ENCODE measurements around the gene DNAH14. TPM values are rescaled to one million over a fixed set of nuclear protein-coding genes. Genes with fewer than 3 reads are reported as not detected.

The DNAH14 gene
- total and polyA plus RNA-seq, 2 of the 4 experiments (the other 2 are of a cell fraction): 2.7 to 3.6 TPM

GRCh38 chr1:225409051-225409450, 479.6 kb downstream of the DNAH14 start:
- no peak overlapping the region for H2AK5ac ChIP-seq (ENCODE audit: low read depth, low read length)
- no peaks in the 10 kb centered on the region for H3K27me3 ChIP-seq (ENCODE audit: control insufficient read depth, insufficient read depth, low read length)
- no peak for TF ChIP-seq USF2 (IDR thresholded peaks at IDR 0.05; ENCODE audit: low read depth, low read length)
- ChIA-PET CTCF (interaction anchor here (0.7 kb wide), 1 partner anchor 523 kb away, joined by 3 read pairs; no protein-coding TSS in a partner anchor), POLR2A (ENCODE audit: unreplicated experiment) (no interaction called here)
- no peak overlapping the region for H2BK120ac ChIP-seq (ENCODE audit: low read depth, low read length)
- H2AFZ ChIP-seq (replicated peaks; ENCODE audit: low read length, poor library complexity): no peak overlapping the region
- H3K18ac ChIP-seq (ENCODE audit: low read depth, low read length): no peak overlapping the region
- no peaks in the 10 kb centered on the region for H3K9me3 ChIP-seq (ENCODE audit: control insufficient read depth, insufficient read depth, low read length)
- in situ Hi-C loops (cut with MboI; ENCODE audit: low sequenced_read_pairs): loop anchor here (25.0 kb wide), 1 partner anchor 922 kb away; no protein-coding TSS in a partner anchor
- WGBS, 2 experiments (ENCODE audit: extremely low coverage in 2 of 2, insufficient read length in 1 of 2): no CpG with 5 or more reads among the region's 8 CpGs
- no peak overlapping the region for H3K27ac ChIP-seq (ENCODE audit: insufficient read depth, low read length)
- H4K8ac ChIP-seq (ENCODE audit: low read depth in 2 of 2, low read length in 2 of 2): no peak overlapping the region
- H3K4me3 ChIP-seq (ENCODE audit: insufficient read depth, low read depth, low read length): no peak overlapping the region
- dilution Hi-C loops (cut with HindIII; ENCODE audit: low sequenced_read_pairs, unreplicated experiment): no loop called here
- no peak overlapping the region for H2AK9ac ChIP-seq (replicated peaks; ENCODE audit: low read depth, low read length, poor library complexity)
- no peak overlapping the region for H3K56ac ChIP-seq (ENCODE audit: extremely low read depth, insufficient read depth, low read length)
- no peak overlapping the region for H3K9ac ChIP-seq (ENCODE audit: low read depth, low read length)
- BruUV-seq (replicated peaks): no TSS peak
- H3K23ac ChIP-seq (ENCODE audit: low read depth, low read length): no peak overlapping the region
- no peaks in the 10 kb centered on the region; the same call in 1 of the 2 replicates for H3K4me1 ChIP-seq (ENCODE audit: control insufficient read depth, insufficient read depth, low read length)
- no peak overlapping the region for H4K5ac ChIP-seq (ENCODE audit: low read depth, low read length)
- DNase-seq (no peak), ATAC-seq (ENCODE audit: low read depth) (no peak)
- H3K79me1 ChIP-seq (ENCODE audit: low read depth in 1 of 2, low read length in 2 of 2): peaks cover 4 to 30% of the 10 kb centered on the region in 2 experiments
- H2BK5ac ChIP-seq (ENCODE audit: low read depth, low read length, poor library complexity, severe bottlenecking): no peak overlapping the region
- no peak overlapping the region for H2BK20ac ChIP-seq (ENCODE audit: low read depth, low read length)
- H2BK15ac ChIP-seq (ENCODE audit: low read depth, low read length): no peak overlapping the region
- intact Hi-C loops (cut with micrococcal nuclease): no loop called here
- no peaks in the 10 kb centered on the region; the same call in none of the 2 replicates for H3K9me1 ChIP-seq (ENCODE audit: insufficient read depth, low read length)
- no peak overlapping the region for H3K14ac ChIP-seq (replicated peaks; ENCODE audit: low read depth, low read length)
- peaks cover 26% of the 10 kb centered on the region for H3K36me3 ChIP-seq (ENCODE audit: control insufficient read depth, insufficient read depth, low read length)
- H4K91ac ChIP-seq (ENCODE audit: insufficient read depth, low read depth, low read length): no peak overlapping the region
- 0 out of 2 replicates have a peak, but pooled peaks cover 3% of the 10 kb centered on the region for H4K20me1 ChIP-seq (ENCODE audit: insufficient read depth, low read length)
- H3K4me2 ChIP-seq (ENCODE audit: low read depth, low read length): no peak overlapping the region
- H3K4ac ChIP-seq (ENCODE audit: low read depth, low read length): no peak overlapping the region

All from IMR-90 (cell line).